Vagina (tissue), 2 donors: ENCODE results near the gene DNAH1. TPM values are rescaled to one million over a fixed set of nuclear protein-coding genes. Genes with fewer than 3 reads are reported as not detected.
A peak's percentile ranks its signal among the peaks of the same experiment; 100 is the strongest.

Source experiments
- DNase-seq, 2 donors: peaks; one replicate each; pipeline ENCODE4 v3.0.0-alpha.2; 2017; ENCODE audit errors: extremely low spot score in 2 of 2
- H3K27ac ChIP-seq: fragments of 200-600 bp; sonication (generic); one replicate; pipeline ENCODE4 v1.5.1; 2019
- H3K27me3 ChIP-seq: fragments of 200-600 bp; sonication (generic); one replicate; pipeline ENCODE4 v1.5.1; 2019
- H3K36me3 ChIP-seq, 2 donors: fragments of 200-600 bp; sonication (generic); one replicate each; pipeline ENCODE4 v1.5.1; 2017 to 2019
- H3K4me1 ChIP-seq: fragments of 200-600 bp; sonication (generic); one replicate; pipeline ENCODE4 v1.5.1; 2019
- H3K4me3 ChIP-seq, 2 donors: fragments of 200-600 bp; sonication (generic); 1 replicate in 1 of 2; 2 replicates in 1 of 2; pipeline ENCODE4 v1.5.1; 2016 to 2019
- H3K9me3 ChIP-seq: fragments of 200-600 bp; sonication (generic); one replicate; pipeline ENCODE4 v1.5.1; 2019
- CTCF ChIP-seq, 3 experiments: fragments of 450-650 bp in 2 of 3; fragments of 200-600 bp in 1 of 3; sonication (generic) in 1 of 3; IDR thresholded peaks; one replicate each; pipeline ENCODE4 v1.5.1; 2017 to 2019; ENCODE audit warnings: antibody characterized with exemption in 3 of 3, mild to moderate bottlenecking in 2 of 3, moderate library complexity in 2 of 3
- POLR2A ChIP-seq, 2 donors: fragments of 450-650 bp; IDR thresholded peaks; one replicate each; pipeline ENCODE4 v1.6.1; 2017; ENCODE audit warnings: antibody characterized with exemption in 2 of 2, mild to moderate bottlenecking in 2 of 2, moderate library complexity in 2 of 2
- POLR2AphosphoS5 ChIP-seq, 2 donors: sonication (generic); formaldehyde crosslinking; IDR thresholded peaks; one replicate each; pipeline ENCODE4 v1.9.0; 2017; ENCODE audit warnings: antibody characterized with exemption in 2 of 2, mild to moderate bottlenecking in 2 of 2, low read depth in 1 of 2; ENCODE audit not compliant: insufficient read depth in 1 of 2
- intact Hi-C: fragments of 100-400 bp; cut with DNase I; formaldehyde crosslinking; loops from one replicate; pipeline ENCODE4 v1.15.1; 2023
- total RNA-seq: library from RNA; depleted of rRNA; stranded (reverse); fragments of >200 nt; gene quantifications from one replicate; pipeline ENCODE4 v1.2.3, GENCODE V29; 2016

The DNAH1 gene
- total RNA-seq, 1 donor from 2014 or later: 12.3 TPM

GRCh38 chr3:52436500-52437149, 120.5 kb downstream of the DNAH1 start:
- Histone ChIP-seq H3K4me1 (peaks cover 48% of the 10 kb centered on the region), H3K9me3 (no peaks in the 10 kb centered on the region), H3K4me3 (no peak overlapping the region), H3K27ac (peak overlapping the region; percentile 52), H3K36me3 (no peaks in the 10 kb centered on the region), H3K27me3 (no peaks in the 10 kb centered on the region)
- TF ChIP-seq POLR2AphosphoS5 (IDR thresholded peaks at IDR 0.05; ENCODE audit: insufficient read depth in 1 of 2, low read depth in 1 of 2) (peak in 1 of 2 donors; percentile 41), POLR2A (IDR thresholded peaks at IDR 0.05) (no peak)
- intact Hi-C loops: no loop called here
- DNase-seq: no peak

GRCh38 chr3:52437326-52438103, 121.4 kb downstream of the DNAH1 start:
- H3K27me3 ChIP-seq: no peaks in the 10 kb centered on the region
- no peaks in the 10 kb centered on the region for H3K9me3 ChIP-seq
- no peak overlapping the region for H3K4me3 ChIP-seq
- no peaks in the 10 kb centered on the region for H3K36me3 ChIP-seq
- H3K27ac ChIP-seq: peak overlapping the region; percentile 52
- no peak for TF ChIP-seq CTCF (IDR thresholded peaks at IDR 0.05)
- no peak for TF ChIP-seq POLR2AphosphoS5 (IDR thresholded peaks at IDR 0.05; ENCODE audit: insufficient read depth in 1 of 2, low read depth in 1 of 2)
- no peak for TF ChIP-seq POLR2A (IDR thresholded peaks at IDR 0.05)
- peaks cover 41% of the 10 kb centered on the region for H3K4me1 ChIP-seq
- intact Hi-C loops: no loop called here
- DNase-seq: no peak

- Histone ChIP-seq H3K4me3 (no peak overlapping the region), H3K27me3 (no peaks in the 10 kb centered on the region), H3K27ac (no peak overlapping the region), H3K9me3 (no peaks in the 10 kb centered on the region), H3K36me3 (no peaks in the 10 kb centered on the region), H3K4me1 (peaks cover 35% of the 10 kb centered on the region)
- TF ChIP-seq POLR2AphosphoS5 (IDR thresholded peaks at IDR 0.05; ENCODE audit: insufficient read depth in 1 of 2, low read depth in 1 of 2): no peak
- no peak for TF ChIP-seq CTCF (IDR thresholded peaks at IDR 0.05)
- DNase-seq: no peak
- intact Hi-C loops: no loop called here
Observed at GRCh38 chr3:52438104-52438376, 121.9 kb downstream of the DNAH1 start.

GRCh38 chr3:52438579-52439425, 122.7 kb downstream of the DNAH1 start:
- intact Hi-C loops: no loop called here
- no peak overlapping the region for H3K27ac ChIP-seq
- no peak for TF ChIP-seq CTCF (IDR thresholded peaks at IDR 0.05)
- TF ChIP-seq POLR2AphosphoS5 (IDR thresholded peaks at IDR 0.05; ENCODE audit: insufficient read depth in 1 of 2, low read depth in 1 of 2): no peak
- no peak for TF ChIP-seq POLR2A (IDR thresholded peaks at IDR 0.05)
- no peaks in the 10 kb centered on the region for H3K9me3 ChIP-seq
- peaks cover 28% of the 10 kb centered on the region for H3K4me1 ChIP-seq
- no peaks in the 10 kb centered on the region for H3K27me3 ChIP-seq
- DNase-seq: no peak
- no peak overlapping the region for H3K4me3 ChIP-seq
- H3K36me3 ChIP-seq: no peaks in the 10 kb centered on the region

GRCh38 chr3:52439426-52440248, 123.5 kb downstream of the DNAH1 start:
- no peak overlapping the region for H3K4me3 ChIP-seq
- no peaks in the 10 kb centered on the region for H3K36me3 ChIP-seq
- no peaks in the 10 kb centered on the region for H3K9me3 ChIP-seq
- H3K4me1 ChIP-seq: peaks cover 25% of the 10 kb centered on the region
- intact Hi-C loops: no loop called here
- DNase-seq: no peak
- H3K27me3 ChIP-seq: no peaks in the 10 kb centered on the region
- TF ChIP-seq POLR2A (IDR thresholded peaks at IDR 0.05): no peak
- TF ChIP-seq CTCF (IDR thresholded peaks at IDR 0.05): no peak
- no peak for TF ChIP-seq POLR2AphosphoS5 (IDR thresholded peaks at IDR 0.05; ENCODE audit: insufficient read depth in 1 of 2, low read depth in 1 of 2)
- no peak overlapping the region for H3K27ac ChIP-seq
